Heart left ventricle (tissue), 16 donors: ENCODE data around the gene ARHGAP45. TPM values are rescaled to one million over a fixed set of nuclear protein-coding genes. Genes with fewer than 3 reads are reported as not detected.
A peak's percentile ranks its signal among the peaks of the same experiment; 100 is the strongest.

Experiments used
- ATAC-seq, 4 donors: fragments of 200-7000 bp; cut with Tn5 transposase; one replicate each; pipeline ENCODE4 v1.9.1; 2020 to 2022; ENCODE audit warnings: moderate library complexity in 4 of 4, mild to moderate bottlenecking in 3 of 4, moderate number of reproducible peaks in 1 of 4
- DNase-seq, 5 donors: peaks; one replicate each; pipeline ENCODE4 v3.0.0-alpha.2; 2020
- H3K27ac ChIP-seq, 12 donors: fragments of 200-600 bp; sonication (generic) in 4 of 12; one replicate each; pipeline versions ENCODE4 v1.5.0 to v1.8.0; 2016 to 2022; ENCODE audit warnings: mild to moderate bottlenecking in 2 of 12
- H3K27me3 ChIP-seq, 9 donors: fragments of 200-600 bp; sonication (generic) in 2 of 9; one replicate each; pipeline versions ENCODE4 v1.5.1 to v1.8.0; 2016 to 2022; ENCODE audit warnings: mild to moderate bottlenecking in 3 of 9
- H3K36me3 ChIP-seq, 9 donors: fragments of 200-600 bp; sonication (generic) in 2 of 9; one replicate each; pipeline versions ENCODE4 v1.5.0 to v1.8.0; 2018 to 2022; ENCODE audit warnings: mild to moderate bottlenecking in 2 of 9
- H3K4me1 ChIP-seq, 12 donors: fragments of 200-600 bp; sonication (generic) in 4 of 12; one replicate each; pipeline versions ENCODE4 v1.5.0 to v1.8.0; 2016 to 2022; ENCODE audit warnings: mild to moderate bottlenecking in 3 of 12
- H3K4me3 ChIP-seq, 12 donors: fragments of 200-600 bp; sonication (generic) in 4 of 12; one replicate each; pipeline versions ENCODE4 v1.5.0 to v1.8.0; 2017 to 2022; ENCODE audit warnings: mild to moderate bottlenecking in 9 of 12, moderate library complexity in 4 of 12
- H3K9me3 ChIP-seq, 12 donors: fragments of 200-600 bp; sonication (generic) in 4 of 12; one replicate each; pipeline versions ENCODE4 v1.5.0 to v1.8.0; 2016 to 2022; ENCODE audit warnings: mild to moderate bottlenecking in 1 of 12
- POLR2A ChIP-seq, 2 donors: fragments of 450-650 bp; IDR thresholded peaks; one replicate each; pipeline ENCODE4 v1.6.1; 2017; ENCODE audit warnings: antibody characterized with exemption in 2 of 2, mild to moderate bottlenecking in 2 of 2, moderate library complexity in 2 of 2
- WGBS, 4 donors: extraction: QIAGEN DNeasy Blood & Tissue Kit in 2 of 4; methylation state at CpG; one replicate each; pipeline versions ENCODE4 v1.1.5 to v1.1.7; 2013 to 2018; 5-methylcytosine and 5-hydroxymethylcytosine counted together
- intact Hi-C, 10 donors: fragments of 100-400 bp; cut with DNase I; formaldehyde crosslinking; loops; one replicate each; pipeline versions ENCODE4 v1.11.1 to v1.14.2; 2022
- polyA plus RNA-seq, 2 donors: library from polyadenylated mRNA; stranded (reverse); fragments of 200-250 nt; gene quantifications; one replicate each; pipeline ENCODE4 v1.2.3, GENCODE V29; 2013
- total RNA-seq, 9 donors: library from RNA; depleted of rRNA in 2 of 9; stranded (reverse); fragments of >200 nt in 2 of 9; fragmentation: NEBNext Ultra II Directional in 3 of 9; extraction: Animal tissue kit (Norgen Biotek cat#: 25700) in 3 of 9; gene quantifications; one replicate each; pipeline versions ENCODE4 v1.1.0 to v1.2.4, GENCODE V29; 2016 to 2023
- TF ChIP-seq, protein P1 (sequence below), 12 donors: fragments of 200-600 bp; sonication (generic) in 4 of 12; IDR thresholded peaks; one replicate each; pipeline versions ENCODE4 v1.5.0 to v1.8.0; 2018 to 2022; ENCODE audit warnings: antibody characterized with exemption in 12 of 12, mild to moderate bottlenecking in 5 of 12
- donor health status: ischemic (EF 13 %, LVEDD 7.1; RV severe dilation, severe dysfunction).
- donor health status: healthy with polysubstance abuse.
- donor health status: DM: no; HTN: yes; CAD: no.
- donor health status: DM: no; HTN: no; CAD: no.
- donor health status: ischemic (EF 25% LVEDD 6.9; RV normal size, moderate dysfunction).
- donor health status: ischemic (EF 25% LVEDD 5.7; RV mildly dilated, moderate dysfunction).
- donor health status: healthy.
- donor health status: DM: yes; HTN: yes; CAD: no.
- donor health status: ischemic (EF 35%, LVEDD 5.7; RV mildly dilated, moderate dysfunction).
- donor health status: nonischemic (EF 11% LVEDD 7.7; RV severe dilation, severe dysfunction).
- donor health status: DM: yes; HTN: yes; CAD: no.
- donor health status: PGD.
- donor health status: ischemic (EF 29% LVEDD 5.4; RV normal size, mild dysfunction).
- donor health status: nonischemic (EF 23%, LVEDD 6.1; RV moderate dilation, normal function).

Gene ARHGAP45
- total and polyA plus RNA-seq, 11 donors = 1.6 to 38.2 (median 4.7) TPM

DNA sequence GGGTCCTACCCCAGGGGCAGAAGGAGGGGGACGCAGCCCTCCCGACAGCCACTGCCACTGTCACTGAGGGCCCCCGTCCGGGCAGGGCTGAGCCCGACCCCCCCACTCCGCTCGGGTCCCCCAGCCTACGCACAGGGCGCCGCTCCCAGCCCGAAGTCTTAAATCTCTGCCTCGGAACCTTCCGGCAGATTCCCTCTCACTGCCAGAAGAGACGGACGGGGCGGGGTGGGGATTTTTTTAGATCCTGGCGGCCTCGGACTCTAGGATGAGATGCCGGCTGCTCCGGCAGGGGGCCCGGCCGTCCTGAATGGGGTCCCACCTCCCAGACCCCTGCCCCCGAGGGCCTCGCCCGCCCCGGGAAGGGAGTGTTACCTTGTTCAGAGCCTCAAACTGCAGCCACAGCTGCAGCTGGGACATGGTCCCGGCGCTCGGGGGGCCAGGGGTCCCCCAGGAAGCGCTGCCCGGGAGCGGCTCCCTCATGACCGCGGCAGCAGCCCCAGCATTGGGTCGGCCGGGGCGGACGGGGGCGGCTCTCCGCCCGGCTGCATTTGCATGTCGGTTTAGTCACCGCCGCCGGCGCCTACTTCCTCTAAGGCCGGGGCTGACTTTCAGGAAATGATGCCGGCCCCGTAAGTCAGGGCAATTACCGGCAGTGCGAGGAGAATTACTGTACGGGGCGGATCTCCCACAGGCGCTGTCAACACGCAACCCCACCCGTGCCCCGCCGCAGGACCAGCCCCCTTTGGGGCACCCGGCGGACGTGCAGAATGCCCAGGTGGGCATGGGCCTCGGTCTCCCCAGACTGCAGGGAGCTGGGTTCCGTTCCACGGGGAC is 65.0 kb downstream of the ARHGAP45 start:
- peaks cover 11 to 83% (median 33%) of the 10 kb centered on the region in 12 donors for H3K4me1 ChIP-seq
- peak overlapping the region; percentile 42 to 96 (median 78) for H3K4me3 ChIP-seq
- H3K27me3 ChIP-seq = no peaks in the 10 kb centered on the region
- peak overlapping the region; percentile 67 to 100 (median 92) for H3K27ac ChIP-seq
- ATAC-seq (peak; percentile 45 to 89 (median 86)), DNase-seq (peak; percentile 89 to 94 (median 91))
- intact Hi-C loops = loop anchor here in 5 of 10 donors (1.0 to 5.0 kb wide), 3 partner anchors 20 to 50 kb away; partner anchors contain the start of gene SBNO2 (in 4 of the 5)
- peaks cover 2 to 52% (median 7%) of the 10 kb centered on the region in 9 donors for H3K36me3 ChIP-seq
- 0 to 42% (median 4%) methylated on average over 3 to 64 of the region's 64 CpGs for WGBS, 4 donors
- TF ChIP-seq, protein P1, sequence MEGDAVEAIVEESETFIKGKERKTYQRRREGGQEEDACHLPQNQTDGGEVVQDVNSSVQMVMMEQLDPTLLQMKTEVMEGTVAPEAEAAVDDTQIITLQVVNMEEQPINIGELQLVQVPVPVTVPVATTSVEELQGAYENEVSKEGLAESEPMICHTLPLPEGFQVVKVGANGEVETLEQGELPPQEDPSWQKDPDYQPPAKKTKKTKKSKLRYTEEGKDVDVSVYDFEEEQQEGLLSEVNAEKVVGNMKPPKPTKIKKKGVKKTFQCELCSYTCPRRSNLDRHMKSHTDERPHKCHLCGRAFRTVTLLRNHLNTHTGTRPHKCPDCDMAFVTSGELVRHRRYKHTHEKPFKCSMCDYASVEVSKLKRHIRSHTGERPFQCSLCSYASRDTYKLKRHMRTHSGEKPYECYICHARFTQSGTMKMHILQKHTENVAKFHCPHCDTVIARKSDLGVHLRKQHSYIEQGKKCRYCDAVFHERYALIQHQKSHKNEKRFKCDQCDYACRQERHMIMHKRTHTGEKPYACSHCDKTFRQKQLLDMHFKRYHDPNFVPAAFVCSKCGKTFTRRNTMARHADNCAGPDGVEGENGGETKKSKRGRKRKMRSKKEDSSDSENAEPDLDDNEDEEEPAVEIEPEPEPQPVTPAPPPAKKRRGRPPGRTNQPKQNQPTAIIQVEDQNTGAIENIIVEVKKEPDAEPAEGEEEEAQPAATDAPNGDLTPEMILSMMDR (IDR thresholded peaks at IDR 0.05) = peak in 5 of 12 donors; percentile 17 to 47 (median 26)
- TF ChIP-seq POLR2A (IDR thresholded peaks at IDR 0.05) = peak in 1 of 2 donors; percentile 46
- H3K9me3 ChIP-seq = no peaks in the 10 kb centered on the region

DNA sequence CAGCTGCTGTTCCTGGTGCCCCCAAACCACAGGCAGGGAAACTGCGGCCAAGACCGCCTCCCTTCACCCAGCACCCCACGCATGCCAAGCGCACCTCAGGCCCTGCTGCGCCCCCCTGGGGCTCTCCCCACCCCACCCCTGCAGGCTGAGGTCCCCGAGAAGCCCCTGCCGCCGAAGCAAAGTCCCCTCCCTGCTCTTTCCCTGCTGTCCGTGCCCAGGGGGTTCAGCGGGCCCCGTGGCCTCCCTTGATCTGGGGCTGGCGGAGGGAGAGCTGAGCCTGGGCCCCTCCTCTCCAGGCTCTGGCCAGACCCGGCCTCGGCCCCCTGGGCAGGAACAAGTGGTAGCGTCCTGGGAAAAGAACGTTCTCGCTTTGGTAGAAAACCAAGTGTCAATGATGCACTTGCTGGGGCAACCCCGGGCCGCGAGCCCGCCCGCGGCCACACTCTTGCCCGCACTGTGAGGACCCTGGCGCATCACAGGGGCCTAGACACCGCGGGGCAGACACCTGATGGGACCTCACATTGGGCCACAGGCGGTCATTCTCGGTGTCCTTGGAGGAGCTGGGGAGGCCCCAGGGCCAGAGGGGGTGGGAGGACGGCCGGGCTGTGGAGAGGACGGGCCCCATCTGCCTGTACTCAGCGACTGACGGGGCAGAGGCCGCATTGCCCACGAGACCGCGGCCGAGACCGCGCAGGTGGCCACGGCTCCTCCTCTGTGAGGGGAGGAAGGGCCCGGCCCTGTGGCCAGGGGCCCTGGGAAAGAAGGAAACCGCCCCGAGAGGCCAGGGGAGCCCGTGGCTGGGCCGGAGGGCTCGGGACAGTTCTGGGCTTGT is 65.8 kb downstream of the ARHGAP45 start:
- Histone ChIP-seq H3K36me3 (peaks cover 0 to 43% (median 0%) of the 10 kb centered on the region in 9 donors), H3K9me3 (no peaks in the 10 kb centered on the region), H3K27ac (peak overlapping the region; percentile 67 to 100 (median 92)), H3K27me3 (no peaks in the 10 kb centered on the region), H3K4me1 (peaks cover 11 to 77% (median 33%) of the 10 kb centered on the region in 12 donors), H3K4me3 (peak overlapping the region; percentile 42 to 96 (median 78))
- intact Hi-C loops = loop anchor here in 5 of 10 donors (1.0 to 5.0 kb wide), 3 partner anchors 20 to 50 kb away; partner anchors contain the start of gene SBNO2 (in 4 of the 5)
- WGBS, 4 donors = 72 to 97% (median 75%) methylated on average over 34 to 48 of the region's 48 CpGs
- TF ChIP-seq, protein P1 (IDR thresholded peaks at IDR 0.05) = no peak
- no peak for TF ChIP-seq POLR2A (IDR thresholded peaks at IDR 0.05)
- no peak for DNase-seq
- ATAC-seq = peak in 2 of 4 donors; percentile 2 to 21

DNA sequence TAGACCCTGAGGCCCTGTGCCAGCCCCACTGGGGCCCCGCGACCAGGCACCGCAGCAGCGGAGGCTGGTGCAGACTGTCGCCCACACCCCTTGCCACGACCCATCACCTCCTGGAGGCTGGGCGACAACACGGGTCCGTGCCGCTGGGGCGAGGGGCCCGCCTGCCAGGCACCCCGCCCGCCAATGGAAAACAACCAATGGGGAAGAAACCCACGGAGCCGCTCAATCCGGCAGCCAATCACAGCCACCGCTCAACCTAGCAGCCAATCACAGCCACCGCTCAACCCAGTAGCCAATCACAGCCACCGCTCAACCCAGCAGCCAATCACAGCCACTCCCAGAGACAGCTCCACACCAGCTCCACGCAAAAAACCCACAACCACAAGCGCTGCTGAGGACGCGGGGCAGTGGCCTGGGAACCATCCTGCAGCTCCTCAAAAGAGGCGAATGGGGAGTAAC is 66.5 kb downstream of the ARHGAP45 start:
- no peaks in the 10 kb centered on the region for H3K9me3 ChIP-seq
- intact Hi-C loops = loop anchor here in 5 of 10 donors (5.0 kb wide), 2 partner anchors 39 to 49 kb away; partner anchors contain the start of gene SBNO2 (in 4 of the 5)
- TF ChIP-seq POLR2A (IDR thresholded peaks at IDR 0.05) = no peak
- TF ChIP-seq, protein P1 (IDR thresholded peaks at IDR 0.05) = no peak
- H3K27ac ChIP-seq = peak overlapping the region in 8 of 12 donors; percentile 88 to 100 (median 94)
- peaks cover 0 to 36% (median 0%) of the 10 kb centered on the region in 9 donors for H3K36me3 ChIP-seq
- WGBS, 4 donors = 95 to 98% (median 97%) methylated on average over 17 to 25 of the region's 25 CpGs
- H3K4me1 ChIP-seq = peaks cover 11 to 74% (median 33%) of the 10 kb centered on the region in 12 donors
- H3K27me3 ChIP-seq = no peaks in the 10 kb centered on the region
- H3K4me3 ChIP-seq = peak overlapping the region in 2 of 12 donors; percentile 89 to 96
- DNase-seq (no peak), ATAC-seq (peak in 1 of 4 donors; percentile 6)
